ENCODE data around the gene SLIRP.
A peak's percentile ranks its signal among the peaks of the same experiment; 100 is the strongest.
"Not testable (repeated sequence)": the region's sequence is repeated elsewhere in the genome, so short reads cannot be mapped to it uniquely, and the experiment has no call there.

Gene SLIRP

DNA sequence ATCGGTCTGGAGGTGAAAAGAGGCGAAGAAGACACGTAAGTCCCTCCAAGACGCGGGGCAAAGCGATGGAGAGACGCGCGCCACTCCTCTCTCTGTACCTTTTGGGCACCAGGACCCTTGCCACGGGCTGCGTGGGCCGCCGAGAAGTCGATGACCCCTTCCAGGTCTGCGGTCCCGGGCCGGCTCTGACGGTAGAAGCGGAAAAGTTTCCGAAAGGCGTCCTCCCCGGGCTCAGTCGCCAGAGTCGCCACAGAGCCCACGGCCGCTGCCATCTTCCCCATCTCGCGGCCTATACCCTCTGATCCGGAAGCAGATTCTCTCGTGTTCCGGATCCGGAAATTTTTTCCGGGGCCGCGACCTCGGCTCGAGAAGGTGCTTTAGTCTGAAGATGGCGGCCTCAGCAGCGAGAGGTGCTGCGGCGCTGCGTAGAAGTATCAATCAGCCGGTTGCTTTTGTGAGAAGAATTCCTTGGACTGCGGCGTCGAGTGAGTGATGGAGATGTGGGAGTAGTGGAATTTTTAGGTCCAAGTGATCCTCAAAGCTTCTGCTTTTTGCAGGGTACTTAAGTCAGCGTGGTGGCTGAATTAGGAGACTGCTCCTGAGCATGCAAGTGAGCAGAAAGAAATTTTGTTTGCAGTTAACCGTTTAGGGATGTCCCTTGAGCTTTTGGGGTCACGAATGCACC lies at the start of gene SLIRP, which contains the start of gene ALKBH1:
Gene SLIRP (plus strand): TSS at position 380 of the 685 bp plus-strand sequence. CDS start 9 bp downstream, at position 389.
Gene ALKBH1 (minus strand): TSS at position 300 of the 685 bp plus-strand sequence. CDS start 19 bp downstream, at position 281.
- peak; percentile 83 for DNase-seq

DNA sequence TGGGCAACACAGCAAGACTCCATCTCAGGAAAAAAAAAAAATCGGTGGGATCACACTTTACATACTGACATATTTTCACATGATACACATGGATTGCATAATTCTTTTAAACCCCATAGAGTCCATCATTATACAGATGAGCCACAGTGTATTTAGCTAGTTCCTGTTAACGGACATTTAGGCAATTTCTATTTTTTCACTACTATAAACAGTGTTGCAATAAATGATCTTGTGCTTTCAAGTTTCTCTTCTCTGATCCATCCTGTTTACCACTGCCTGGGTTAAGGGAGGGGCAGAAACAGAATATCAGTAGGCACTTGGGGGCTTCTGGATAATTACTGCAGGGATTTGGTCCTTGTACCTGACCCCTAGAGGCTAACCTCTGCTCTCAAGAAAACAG lies 48.1 kb upstream of the SLIRP start:
- DNase-seq, result no peak

DNA sequence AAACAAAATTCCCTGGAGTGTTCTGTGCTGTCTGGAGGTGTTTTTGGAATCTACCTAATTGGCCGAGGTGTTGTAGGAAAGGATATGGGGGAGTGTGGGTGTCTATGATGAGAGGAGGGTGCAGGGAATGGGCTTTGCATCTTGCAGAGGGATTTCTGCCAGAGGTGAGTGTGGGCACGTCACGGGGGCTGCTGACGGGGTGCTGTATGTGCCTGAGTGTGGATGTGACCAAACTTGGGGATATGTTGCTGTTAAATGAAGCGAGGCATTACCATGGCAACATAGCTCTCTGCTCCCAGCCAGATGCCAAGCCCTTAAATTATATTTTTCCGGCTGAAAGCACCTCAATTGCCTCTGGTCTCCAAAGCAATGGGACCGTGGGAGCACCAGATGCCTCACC lies 47.1 kb upstream of the SLIRP start:
- no peak for DNase-seq

DNA sequence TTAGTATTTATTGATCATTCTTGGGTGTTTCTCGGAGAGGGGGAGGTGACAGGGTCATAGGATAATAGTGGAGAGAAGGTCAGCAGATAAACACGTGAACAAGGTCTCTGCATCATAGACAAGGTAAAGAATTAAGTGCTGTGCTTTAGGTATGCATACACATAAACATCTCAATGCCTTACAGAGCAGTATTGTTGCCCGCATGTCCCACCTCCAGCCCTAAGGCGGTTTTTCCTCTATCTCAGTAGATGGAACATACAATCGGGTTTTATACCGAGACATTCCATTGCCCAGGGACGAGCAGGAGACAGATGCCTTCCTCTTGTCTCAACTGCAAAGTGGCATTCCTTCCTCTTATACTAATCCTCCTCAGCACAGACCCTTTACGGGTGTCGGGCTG lies 46.3 kb upstream of the SLIRP start:
- DNase-seq, result not testable (repeated sequence)

DNA sequence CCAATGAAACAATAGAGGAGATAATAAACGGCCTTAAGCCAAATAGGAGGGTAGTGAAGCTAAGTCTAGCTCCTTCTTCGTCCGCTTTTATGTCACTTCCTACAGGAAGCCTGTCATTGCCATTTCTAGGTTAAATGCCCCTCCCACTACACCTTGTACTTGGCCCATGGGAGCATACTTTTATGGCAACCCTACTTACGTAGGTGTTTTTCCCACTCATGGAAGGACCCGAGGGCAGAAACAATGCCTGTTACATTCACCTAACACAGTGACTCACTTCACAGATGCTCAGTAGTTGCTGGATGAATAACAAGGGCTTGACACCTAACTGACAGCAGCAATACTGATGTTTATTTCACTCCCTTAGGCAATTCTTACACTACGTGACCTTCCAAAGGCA lies 44.6 kb upstream of the SLIRP start:
- no peak for DNase-seq

DNA sequence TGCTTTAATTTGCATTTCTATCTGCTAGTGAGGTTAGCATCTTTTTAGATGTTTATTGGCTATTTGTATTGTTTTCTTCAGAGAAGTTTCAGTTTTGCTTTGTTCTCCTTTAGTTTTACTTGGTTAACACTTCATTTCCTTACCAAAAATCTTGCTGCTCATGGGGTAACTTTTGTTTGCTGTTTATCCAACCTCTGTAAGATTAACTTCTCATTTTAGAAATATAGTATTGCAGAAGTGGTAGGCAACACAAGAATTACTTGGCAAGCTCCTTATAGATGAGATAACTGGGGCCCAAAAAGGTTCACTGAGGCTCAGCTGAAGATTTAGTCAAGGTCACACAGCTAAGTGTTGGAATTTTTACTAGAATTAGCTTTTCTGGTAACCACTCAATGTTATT lies 40.6 kb upstream of the SLIRP start:
- DNase-seq, result no peak

DNA sequence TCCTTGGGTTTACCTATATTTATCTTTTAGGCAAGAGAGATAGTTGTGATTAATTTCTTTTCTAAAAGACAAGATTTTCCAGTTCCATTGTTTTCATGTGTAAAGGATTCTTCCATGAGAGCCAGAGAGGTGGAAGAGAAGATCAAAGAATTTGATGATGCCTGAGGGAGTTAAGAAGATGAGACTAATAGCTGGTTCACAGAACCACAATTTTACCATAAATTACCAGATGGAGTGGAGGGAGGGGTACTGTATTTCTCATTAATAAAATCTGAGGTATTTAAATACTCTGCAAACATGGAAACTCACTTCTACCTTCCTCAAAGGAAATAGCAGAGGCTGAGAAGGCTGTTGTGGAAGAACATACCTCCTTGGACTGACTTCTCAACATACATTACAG lies 34.7 kb upstream of the SLIRP start:
- no peak for DNase-seq

DNA sequence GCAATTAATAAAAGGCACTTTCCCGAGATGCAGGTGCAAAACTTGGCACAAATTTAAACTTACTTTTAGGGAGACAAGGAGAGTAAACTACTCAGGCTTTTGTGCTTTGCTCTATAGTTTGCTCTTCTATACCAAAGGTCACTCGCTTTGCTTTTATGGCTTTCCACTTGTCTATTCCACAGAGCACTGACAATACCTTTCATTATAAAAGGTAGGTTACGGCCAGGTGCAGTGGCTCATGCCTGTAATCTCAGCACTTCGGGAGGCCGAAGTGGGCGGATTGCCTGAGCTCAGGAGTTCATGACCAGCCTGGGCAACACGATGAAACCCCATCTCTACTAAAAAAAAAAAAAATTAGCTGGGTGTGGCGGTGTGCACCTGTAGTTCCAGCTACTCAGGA lies 33.0 kb upstream of the SLIRP start:
- no peak for DNase-seq

DNA sequence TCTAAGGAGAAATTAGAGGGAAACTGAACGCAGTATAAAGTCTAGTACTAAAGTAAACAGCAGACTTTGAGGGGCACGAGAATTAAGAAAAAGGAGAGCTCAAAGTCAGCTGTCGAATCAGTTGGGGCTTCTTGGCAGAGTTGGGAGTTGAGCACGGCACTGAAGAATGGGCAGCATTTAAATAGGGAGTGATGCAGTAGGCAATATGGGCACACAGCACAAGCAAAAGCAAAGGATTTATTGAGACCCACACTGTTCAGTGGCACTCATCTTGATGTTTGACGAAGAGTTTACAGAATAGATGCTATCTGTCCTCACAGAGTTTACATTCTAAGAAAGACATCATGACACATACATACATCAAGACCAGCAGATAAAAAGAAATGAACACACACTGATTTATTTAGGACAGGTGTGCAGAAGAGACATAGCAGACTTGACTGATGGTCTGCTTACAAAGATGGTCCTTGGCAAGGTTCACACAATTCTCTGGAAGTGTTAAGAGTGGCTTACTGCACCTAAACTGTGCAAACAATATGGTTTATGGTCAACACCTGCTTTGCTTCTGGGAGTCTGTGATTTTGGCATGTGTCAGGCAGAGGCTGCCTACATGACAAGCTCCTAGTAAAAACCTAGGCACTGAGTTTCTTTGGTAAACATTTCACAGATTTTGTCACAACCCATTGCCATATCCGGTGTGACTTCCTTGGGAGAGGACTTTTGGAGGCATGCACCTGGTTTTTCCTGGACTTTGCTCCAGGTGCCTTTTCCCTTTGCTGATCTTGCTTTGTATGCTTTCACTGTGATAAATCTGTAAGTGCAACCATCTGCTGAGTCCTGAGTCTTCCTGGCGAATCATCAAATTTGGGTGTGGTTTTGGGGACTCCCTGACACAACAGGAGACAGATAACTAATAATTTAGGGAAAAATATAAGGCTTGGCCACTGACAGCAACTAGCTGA lies 26.4 kb upstream of the SLIRP start:
- no peak for DNase-seq

DNA sequence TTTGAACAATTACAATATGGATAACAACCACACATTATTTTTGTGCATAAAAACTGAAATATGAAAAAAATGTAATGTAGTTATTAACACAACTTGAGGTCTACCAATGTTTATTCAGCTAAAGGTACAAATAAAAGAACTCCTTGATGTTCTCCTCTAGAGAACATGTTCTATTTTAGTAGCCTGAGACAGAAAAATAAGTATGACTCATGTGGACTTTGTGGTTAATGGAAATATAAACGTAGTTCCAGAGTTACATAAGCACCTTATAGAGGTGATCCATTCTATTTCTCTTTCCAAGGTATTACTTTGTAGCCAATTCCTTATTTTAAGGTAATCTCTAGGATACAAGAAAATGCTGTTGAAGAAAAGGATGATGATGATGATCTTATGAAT lies 25.7 kb upstream of the SLIRP start:
- DNase-seq, result no peak

DNA sequence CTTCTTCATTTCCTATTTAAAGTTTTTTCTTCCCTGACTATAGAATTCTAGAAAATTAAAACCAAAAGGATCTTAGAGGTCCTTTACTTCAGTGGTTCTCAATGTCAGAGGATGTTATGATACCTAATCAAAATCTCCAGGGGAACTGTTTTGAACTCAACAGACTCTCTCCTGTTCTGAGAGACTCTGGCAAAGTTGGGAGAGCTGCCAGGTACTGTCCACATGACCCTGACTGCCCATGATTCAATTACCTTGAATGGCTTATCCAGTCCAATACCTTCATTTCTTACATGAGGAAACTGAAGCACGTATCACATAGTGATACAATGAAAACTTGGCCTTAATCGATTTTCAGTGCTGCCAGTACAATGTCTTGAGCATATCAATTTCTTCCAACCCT lies 16.6 kb upstream of the SLIRP start:
- DNase-seq, result no peak

DNA sequence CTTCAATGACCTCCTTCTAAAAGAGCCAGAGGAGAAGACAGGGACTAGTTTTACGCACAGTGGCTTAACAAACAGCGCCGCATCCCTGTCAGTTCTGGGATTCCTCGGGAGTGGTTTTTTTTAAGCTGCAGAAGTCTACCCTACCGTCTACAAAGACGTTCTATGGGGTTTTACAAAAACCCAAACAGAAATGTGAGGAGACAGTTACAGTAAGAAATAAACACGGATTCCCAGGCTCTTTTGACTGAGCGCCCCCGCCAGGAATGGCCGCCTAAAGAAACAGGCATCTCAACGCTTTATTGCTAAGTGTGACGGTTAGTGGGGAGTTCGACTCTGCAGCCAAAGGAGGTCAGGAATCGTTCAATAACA lies 564 bp upstream of the SLIRP start:
- DNase-seq, result no peak

DNA sequence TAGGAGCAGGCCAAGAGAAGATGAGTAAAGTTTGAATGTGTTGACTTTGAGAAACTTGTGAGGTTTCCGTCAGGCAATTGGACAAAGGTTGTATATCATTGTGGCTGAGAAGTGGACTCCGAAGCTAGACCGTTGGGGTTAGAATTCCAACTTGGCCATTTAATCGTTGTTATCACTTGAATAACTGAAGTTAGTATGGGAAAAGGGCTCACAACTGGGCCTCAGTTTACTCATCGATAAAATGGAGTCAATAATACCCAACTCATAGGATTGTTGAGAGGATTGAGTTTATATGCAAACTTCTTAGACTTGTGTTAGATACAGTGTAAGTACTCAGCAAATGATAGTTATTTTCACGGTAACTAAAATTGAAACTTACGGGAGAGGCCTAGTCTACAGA lies 846 bp downstream of the SLIRP start:
- no peak for DNase-seq

DNA sequence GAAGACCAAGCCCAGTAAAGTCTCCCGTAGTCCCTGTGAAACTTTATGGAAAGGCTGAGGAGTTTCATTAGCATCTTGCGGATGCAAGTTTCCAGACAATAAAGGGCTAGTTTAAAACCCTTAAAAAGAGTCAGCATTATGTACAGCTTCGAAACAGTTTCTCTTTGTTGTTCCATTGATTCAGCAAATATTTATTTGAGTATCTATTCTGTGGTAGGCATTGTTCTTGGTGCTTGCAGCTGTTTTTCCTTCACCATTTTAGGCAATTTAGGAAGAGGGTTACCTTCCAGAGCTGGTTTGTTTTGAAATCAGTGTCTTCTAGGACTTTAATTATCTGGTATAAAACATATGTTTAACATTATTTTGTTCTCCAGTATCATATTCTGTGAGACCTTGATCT lies 1.5 kb downstream of the SLIRP start:
- no peak for DNase-seq

DNA sequence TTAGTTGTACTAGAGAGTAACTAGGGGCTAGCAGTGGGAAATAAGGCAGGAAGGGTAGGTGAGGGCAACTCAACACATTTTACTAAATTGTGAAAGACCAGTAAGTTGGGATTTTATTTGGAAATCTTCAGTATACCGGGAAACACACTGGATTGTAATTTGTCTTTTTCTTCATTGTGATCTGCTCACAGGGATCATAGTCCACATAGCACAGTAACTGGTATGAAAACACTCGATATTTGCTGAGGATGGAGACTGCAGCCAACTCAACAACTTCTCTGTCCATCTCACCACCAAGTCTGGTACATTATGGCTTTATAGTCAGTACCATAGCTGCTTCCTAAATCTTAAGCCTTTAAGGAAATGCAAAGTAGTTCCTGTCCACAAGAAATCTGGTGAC lies 2.5 kb downstream of the SLIRP start:
- DNase-seq, result no peak

DNA sequence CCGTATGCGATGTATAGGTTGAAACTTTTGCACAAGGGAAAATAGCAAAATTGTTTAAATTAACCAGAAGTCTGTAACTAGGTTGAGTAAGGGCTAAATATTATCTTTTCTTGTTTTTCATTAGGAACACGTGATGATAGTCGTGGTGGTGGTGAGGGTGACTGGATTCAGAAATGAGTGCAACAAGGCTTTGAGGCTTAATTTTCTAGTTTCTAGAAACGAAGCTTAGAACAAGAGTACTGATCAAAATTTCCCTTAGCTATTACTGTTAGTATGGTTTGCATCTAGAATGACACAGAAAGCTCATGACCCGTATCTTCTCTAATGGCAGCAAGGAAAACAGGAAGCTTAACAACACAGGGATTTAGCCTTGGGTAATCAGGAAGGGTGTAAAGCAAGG lies 7.0 kb downstream of the SLIRP start:
- no peak for DNase-seq

DNA sequence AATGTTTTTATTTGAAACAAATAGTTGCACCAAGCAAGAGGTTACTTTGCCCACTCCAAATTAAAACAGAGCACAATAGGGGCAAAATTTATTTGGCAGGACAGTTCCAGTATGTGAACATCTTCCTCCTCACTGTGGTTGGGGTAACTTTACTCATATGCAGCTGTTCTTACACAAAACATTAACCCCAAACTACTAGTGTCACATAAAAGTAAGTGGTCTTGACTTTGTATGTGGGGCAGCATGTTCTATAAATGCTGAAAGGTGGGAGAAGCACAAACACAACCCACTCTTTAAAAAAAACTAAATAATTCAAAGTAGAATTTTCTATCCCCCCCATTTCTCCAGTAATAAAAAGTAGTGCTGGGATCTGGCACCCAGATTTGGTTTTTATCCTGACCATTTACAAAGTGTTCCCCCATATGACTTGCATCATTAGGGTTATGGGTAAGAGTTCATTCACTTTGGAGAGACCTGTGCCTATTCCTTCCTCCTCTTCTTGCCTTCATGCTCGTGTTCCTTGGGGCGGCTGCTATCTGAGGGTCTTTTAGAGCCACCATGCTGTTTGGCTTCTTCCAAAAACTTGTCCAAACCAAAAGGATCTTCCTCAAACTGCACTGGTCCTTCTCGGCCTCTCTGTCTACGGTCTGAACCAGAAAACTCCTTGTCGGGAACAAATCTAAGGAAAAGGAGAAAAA lies 9.9 kb downstream of the SLIRP start:
- DNase-seq, result no peak

DNA sequence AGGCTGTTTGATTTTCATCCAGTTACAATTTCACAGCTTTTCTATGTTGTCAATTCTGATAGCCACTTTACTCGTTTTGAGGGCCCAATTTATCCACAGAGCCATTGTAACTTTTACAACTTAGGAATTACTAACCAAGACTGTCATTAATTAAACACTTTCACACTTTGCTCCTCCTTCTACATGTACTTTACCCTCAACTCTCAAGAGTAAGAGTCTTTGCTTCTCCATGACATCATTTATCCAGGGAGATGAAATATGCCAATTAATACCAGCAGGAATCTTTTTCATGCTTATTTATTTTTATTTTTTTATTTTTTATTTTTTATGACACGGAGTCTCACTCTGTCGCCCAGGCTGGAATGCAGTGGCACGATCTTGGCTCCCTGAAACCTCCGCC lies 13.5 kb downstream of the SLIRP start:
- no peak for DNase-seq

DNA sequence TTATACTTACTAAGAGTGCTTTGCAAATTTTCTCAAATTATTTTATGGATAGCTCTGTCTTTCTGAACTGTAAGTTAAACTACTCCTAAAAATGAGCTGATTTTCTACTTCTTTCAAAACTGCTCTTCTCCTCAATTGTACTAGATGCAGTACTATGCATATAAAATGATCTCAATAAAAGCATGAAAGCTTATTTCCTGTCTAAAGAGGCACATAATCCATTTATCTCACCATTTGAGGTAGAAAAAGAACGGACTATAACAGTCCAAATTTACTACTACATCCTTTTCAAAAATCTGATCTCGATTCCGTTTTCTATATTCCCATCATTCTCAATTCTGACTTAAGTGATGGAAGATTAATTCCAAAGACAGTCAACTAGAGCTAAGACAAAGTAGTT lies 14.4 kb downstream of the SLIRP start:
- DNase-seq, result no peak

DNA sequence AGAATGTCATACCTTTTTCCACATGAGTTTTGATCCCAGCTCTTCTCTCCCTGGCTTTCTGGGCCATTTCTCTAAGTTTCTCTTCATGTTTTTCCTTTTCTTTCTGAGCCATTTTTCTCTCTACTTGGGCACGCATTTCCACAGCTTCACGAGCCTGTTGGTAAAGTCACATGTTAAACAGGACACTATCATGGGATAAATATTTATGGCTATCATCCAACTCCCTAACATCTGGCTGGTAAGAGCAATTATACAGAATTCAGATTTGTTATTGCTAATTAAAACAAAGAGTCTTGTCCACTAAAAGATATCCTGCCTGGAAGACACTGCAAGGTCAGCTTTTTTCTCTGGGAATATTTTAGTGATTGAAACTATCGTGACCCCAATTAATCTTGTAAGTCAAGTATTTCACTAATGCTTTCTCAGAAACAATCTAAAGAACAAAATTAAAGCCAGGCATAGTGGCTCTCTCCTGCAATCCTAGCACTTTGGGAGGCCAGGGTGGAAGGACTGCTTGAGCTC lies 23.1 kb downstream of the SLIRP start:
- DNase-seq, result no peak

DNA sequence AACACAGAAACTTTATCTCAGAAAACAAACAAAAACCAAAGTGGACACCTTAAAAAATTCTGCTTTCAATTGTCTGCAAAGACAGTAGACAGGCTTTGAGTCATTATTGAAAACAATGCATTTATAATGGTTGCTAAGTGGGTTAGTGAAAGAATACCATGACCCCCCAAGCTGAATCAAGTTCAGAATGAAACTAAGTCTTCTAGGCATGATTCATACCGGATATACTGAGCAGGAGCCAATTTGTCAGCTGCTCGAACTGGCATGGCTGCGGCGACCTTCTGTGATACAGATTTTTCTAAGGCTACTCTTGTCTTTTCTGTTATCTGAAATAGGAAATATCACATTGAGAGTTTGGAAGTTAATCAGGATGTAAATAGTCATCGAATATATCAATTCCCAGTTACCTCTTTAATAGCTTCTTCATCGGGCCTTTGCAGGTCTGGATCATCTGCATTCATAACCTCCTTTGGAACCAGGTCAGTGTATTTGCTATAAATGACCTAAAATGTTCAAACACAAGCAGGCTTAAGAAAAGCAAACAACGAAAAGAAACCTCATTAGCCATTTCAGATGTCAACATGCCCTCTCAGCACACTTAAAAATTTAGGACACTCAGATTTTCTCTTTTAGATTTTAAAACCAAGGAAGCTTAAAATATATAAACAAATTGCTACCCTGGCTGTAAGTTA lies 30.8 kb downstream of the SLIRP start:
- no peak for DNase-seq

DNA sequence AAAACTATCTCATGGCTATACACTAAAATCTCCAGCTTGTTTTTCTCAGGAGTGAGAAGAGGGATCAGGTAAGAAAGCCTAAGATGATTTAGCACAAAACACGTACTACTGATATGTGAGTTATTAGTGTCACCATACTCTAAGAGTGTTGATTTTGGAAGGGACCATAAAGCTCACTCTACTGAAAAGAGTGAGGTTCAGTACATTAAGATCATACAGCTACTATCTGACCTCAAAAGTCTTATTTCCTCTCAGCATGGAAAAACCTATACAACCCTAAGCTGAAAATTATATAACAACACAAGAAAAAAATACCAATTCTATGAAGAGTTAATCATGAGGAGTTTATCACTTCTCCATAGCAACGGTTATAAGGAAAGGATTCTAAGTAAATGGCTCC lies 33.5 kb downstream of the SLIRP start:
- DNase-seq, result no peak
